Right ventricle myocardium superior (tissue), 1 donor: ENCODE data around the gene SMARCB1. TPM values are rescaled to one million over a fixed set of nuclear protein-coding genes. Genes with fewer than 3 reads are reported as not detected.
"Not testable (repeated sequence)": the region's sequence is repeated elsewhere in the genome, so short reads cannot be mapped to it uniquely, and the experiment has no call there.

Experiments
- ATAC-seq: fragments of 200-7000 bp; cut with Tn5 transposase; one replicate; pipeline ENCODE4 v1.9.1; 2020; ENCODE audit warnings: mild to moderate bottlenecking; ENCODE audit not compliant: poor library complexity
- DNase-seq: peaks from one replicate; pipeline ENCODE4 v3.0.0-alpha.2; 2020
- intact Hi-C: fragments of 100-400 bp; cut with DNase I; formaldehyde crosslinking; loops from one replicate; pipeline ENCODE4 v1.11.2; 2022
- total RNA-seq: library from RNA; stranded (reverse); fragmentation: NEBNext Ultra II Directional; extraction: Animal tissue kit (Norgen Biotek cat#: 25700); gene quantifications from one replicate; pipeline ENCODE4 v1.2.1, GENCODE V29; 2021
- donor health status: DM: no; HTN: yes; CAD: no; lungs with severe emphysema.

SMARCB1 gene
- total RNA-seq, 1 donor from 2014 or later = 46.6 TPM

- DNase-seq (peak; percentile 90), ATAC-seq (peak; percentile 71)
- intact Hi-C loops = loop anchor here (5.0 kb wide), 2 partner anchors 82 to 307 kb away; partner anchors contain the start of gene CHCHD10
These were observed 62.5 kb downstream of the SMARCB1 start for GRCh38 chr22:23849009-23850006.

DNA sequence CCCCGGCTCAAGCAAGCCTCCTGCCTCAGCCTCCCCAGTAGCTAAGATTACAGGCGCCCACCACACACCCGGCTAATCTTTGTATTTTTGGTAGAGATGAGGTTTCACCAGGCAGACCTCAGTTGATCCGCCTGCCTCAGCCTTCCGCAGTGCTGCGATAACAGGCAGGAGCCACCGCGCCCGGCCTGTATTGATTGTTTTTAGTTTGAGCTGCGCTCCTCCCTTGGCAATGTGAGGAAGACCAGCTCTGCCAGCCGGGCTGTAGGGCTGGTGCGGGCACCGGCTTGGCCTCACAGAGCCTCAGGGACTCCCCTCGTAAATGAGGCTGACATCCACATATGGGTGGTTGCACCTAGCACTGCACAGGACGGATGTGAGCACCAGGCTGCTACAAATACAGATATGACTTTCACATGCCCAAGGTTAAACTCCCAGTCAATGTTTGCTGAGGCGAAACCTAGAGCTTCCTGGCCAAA is 63.4 kb downstream of the SMARCB1 start:
- DNase-seq = peak; percentile 32
- intact Hi-C loops = no loop called here
- ATAC-seq = no peak

GRCh38 chr22:23856721-23857605 is 70.2 kb downstream of the SMARCB1 start:
- ATAC-seq = peak; percentile 65
- intact Hi-C loops = no loop called here
- DNase-seq = peak; percentile 61

DNA sequence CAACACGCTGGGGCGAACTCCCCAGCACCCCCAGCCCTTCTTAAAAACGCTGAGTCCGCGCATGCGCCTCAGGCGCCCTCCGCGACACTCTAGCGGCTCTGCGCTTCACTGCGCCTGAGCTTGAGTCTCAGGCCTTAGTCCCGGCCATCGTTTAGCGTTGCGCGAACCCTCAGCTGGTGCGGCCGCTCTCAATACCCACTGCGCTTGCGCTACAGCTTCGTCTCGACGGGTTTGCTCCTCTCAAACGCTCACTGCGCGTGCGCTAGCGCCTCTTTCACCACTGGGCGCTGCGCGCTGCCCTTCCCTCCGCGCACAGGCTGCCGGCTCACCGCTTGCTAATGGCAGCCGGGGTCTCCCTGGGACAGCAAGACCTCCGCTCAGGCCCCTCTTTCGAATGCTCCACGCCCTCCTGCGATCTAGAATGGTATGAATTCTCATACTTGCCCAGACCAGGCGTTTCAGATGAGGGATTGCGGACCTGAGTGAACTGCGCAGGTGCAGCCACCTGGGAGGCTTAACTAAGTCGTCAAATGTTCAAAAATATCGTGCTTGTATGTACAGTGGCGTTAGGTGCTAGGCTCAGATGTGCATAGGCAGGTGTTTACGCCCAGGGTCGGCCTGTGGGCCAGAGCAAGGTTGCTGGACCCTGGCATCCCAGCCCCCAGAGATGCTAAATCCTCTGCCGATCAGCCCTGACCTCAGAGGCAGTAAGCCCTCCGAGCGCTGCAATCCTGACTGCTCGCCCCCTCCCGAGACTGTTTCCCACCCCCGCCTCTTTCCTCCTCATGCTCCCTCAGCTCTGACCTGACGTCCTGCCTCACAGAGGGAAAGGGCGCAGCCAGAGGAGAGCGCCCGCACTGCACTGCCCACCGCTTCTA is 71.1 kb downstream of the SMARCB1 start, which contains the start of gene SLC2A11:
Gene SLC2A11 (plus strand): TSS at position 270 of the 878 bp plus-strand sequence. CDS start 125 bp downstream, at position 395.
- intact Hi-C loops = no loop called here
- DNase-seq = peak; percentile 99
- ATAC-seq = peak; percentile 97

GRCh38 chr22:23858484-23858815 is 71.7 kb downstream of the SMARCB1 start:
- ATAC-seq (no peak), DNase-seq (no peak)
- intact Hi-C loops = no loop called here

GRCh38 chr22:23859201-23859600 is 72.4 kb downstream of the SMARCB1 start:
- intact Hi-C loops = no loop called here
- no peak for DNase-seq
- no peak for ATAC-seq

DNA sequence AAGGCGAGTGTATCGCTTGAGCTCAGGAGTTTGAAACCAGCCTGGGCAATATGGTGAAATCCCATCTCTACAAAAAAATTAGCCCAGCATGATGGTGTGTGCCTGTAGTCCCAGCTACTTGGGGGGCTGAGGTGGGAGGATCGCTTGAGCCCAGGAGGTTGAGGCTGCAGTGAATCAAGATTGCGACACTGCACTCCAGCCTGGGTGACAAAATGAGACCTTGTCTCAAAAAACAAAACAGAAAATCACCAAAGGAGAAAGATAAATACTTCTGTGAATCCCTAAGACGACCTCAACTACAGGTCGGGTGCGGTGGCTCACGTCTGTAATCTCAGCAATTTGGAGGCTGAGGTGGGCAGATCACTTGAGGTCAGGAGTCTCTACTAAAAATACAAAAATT is 73.4 kb downstream of the SMARCB1 start:
- ATAC-seq, intact Hi-C loops, DNase-seq: not testable (repeated sequence)

GRCh38 chr22:23862103-23862502 is 75.3 kb downstream of the SMARCB1 start:
- no peak for ATAC-seq

GRCh38 chr22:23864499-23865154 is 77.9 kb downstream of the SMARCB1 start:
- intact Hi-C loops, DNase-seq: not testable (repeated sequence)
- peak; percentile 55 for ATAC-seq

More at GRCh38 chr22:23862103-23862502, 75.3 kb downstream of the SMARCB1 start:
- intact Hi-C loops = no loop called here
- DNase-seq = no peak

- no peak for DNase-seq
- intact Hi-C loops = no loop called here
- no peak for ATAC-seq
These were observed 81.8 kb downstream of the SMARCB1 start for GRCh38 chr22:23868580-23868979.

GRCh38 chr22:23874871-23875270 is 88.1 kb downstream of the SMARCB1 start:
- ATAC-seq (no peak), DNase-seq (no peak)
- intact Hi-C loops = no loop called here

DNA sequence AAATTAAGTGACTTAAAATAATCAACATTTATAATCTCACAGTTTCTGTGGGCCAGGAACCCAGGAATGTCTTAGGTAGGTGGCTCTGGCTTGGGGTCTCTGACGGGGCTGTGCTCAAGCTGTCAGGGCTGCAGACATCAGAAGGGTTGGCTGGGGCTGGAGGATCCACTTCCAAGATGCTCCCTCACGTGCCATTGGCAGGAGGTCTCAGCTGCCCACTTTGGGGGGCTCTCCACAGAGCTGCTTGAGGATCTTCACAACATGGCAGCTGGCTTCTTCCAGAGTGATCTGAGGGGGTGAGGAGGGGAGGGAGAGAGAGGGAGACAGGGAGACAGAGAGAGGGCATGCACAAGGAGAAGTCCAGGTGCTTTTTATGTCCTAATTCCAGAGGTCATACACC is 89.0 kb downstream of the SMARCB1 start:
- no peak for DNase-seq
- no peak for ATAC-seq
- intact Hi-C loops = no loop called here

GRCh38 chr22:23877566-23877965 is 90.8 kb downstream of the SMARCB1 start:
- ATAC-seq (no peak), DNase-seq (no peak)
- intact Hi-C loops = no loop called here

GRCh38 chr22:23878219-23878618 is 91.5 kb downstream of the SMARCB1 start:
- intact Hi-C loops = no loop called here
- DNase-seq (no peak), ATAC-seq (peak; percentile 70)

DNA sequence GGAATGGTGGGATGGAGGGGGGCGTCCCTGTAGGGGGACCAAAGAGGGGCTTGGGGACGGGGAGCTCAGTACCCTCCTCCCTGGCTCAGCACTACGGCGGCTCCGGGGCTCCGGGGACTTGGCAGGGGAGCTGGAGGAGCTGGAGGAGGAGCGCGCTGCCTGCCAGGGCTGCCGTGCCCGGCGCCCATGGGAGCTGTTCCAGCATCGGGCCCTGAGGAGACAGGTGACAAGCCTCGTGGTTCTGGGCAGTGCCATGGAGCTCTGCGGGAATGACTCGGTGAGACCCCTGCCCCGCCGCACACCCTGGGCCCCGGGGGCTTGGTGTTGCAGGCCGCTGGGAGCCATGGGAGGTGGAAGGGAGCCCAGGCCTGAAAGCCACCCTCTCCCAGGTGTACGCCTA is 95.6 kb downstream of the SMARCB1 start:
- ATAC-seq = peak; percentile 53

GRCh38 chr22:23883658-23884057 is 96.9 kb downstream of the SMARCB1 start:
- no peak for ATAC-seq
- intact Hi-C loops = no loop called here
- DNase-seq = no peak

More for the DNA sequence above, 95.6 kb downstream of the SMARCB1 start:
- intact Hi-C loops = no loop called here
- DNase-seq = no peak

- no peak for ATAC-seq
- intact Hi-C loops = no loop called here
- no peak for DNase-seq
These were observed 97.4 kb downstream of the SMARCB1 start for GRCh38 chr22:23884140-23884539.
